Tibial nerve (tissue), 4 donors: ENCODE results near the gene SPCS3. TPM values are rescaled to one million over a fixed set of nuclear protein-coding genes. Genes with fewer than 3 reads are reported as not detected.

ENCODE experiments used
- DNase-seq, 2 donors: peaks; one replicate each; pipeline ENCODE4 v3.0.0-alpha.2; 2019; ENCODE audit warnings: low spot score in 2 of 2
- H3K27ac ChIP-seq, 4 donors: fragments of 200-600 bp; sonication (generic) in 3 of 4; one replicate each; pipeline ENCODE4 v1.5.1; 2017 to 2019; ENCODE audit warnings: mild to moderate bottlenecking in 1 of 4
- H3K27me3 ChIP-seq, 2 donors: fragments of 200-600 bp; sonication (generic) in 1 of 2; one replicate each; pipeline versions ENCODE4 v1.5.1 to v1.6.0; 2017 to 2019
- H3K36me3 ChIP-seq, 3 donors: fragments of 200-600 bp; sonication (generic); one replicate each; pipeline ENCODE4 v1.5.1; 2018 to 2019
- H3K4me1 ChIP-seq, 4 donors: fragments of 200-600 bp; sonication (generic) in 3 of 4; one replicate each; pipeline ENCODE4 v1.5.1; 2017 to 2019
- H3K4me3 ChIP-seq, 4 donors: fragments of 200-600 bp; sonication (generic) in 3 of 4; one replicate each; pipeline ENCODE4 v1.5.1; 2017 to 2019; ENCODE audit warnings: mild to moderate bottlenecking in 1 of 4, moderate library complexity in 1 of 4
- H3K9me3 ChIP-seq, 4 donors: fragments of 200-600 bp; sonication (generic) in 3 of 4; one replicate each; pipeline ENCODE4 v1.5.1; 2017 to 2019
- EP300 ChIP-seq, 2 donors: sonication (generic); formaldehyde crosslinking; IDR thresholded peaks; one replicate each; pipeline ENCODE4 v1.6.1; 2017; ENCODE audit warnings: antibody characterized with exemption in 2 of 2, mild to moderate bottlenecking in 1 of 2
- POLR2A ChIP-seq, 2 donors: fragments of 450-650 bp; IDR thresholded peaks; one replicate each; pipeline ENCODE4 v1.6.1; 2017; ENCODE audit warnings: antibody characterized with exemption in 2 of 2, mild to moderate bottlenecking in 2 of 2, moderate library complexity in 2 of 2
- WGBS, 2 donors: methylation state at CpG; one replicate each; pipeline ENCODE4 v1.1.5; 2018; 5-methylcytosine and 5-hydroxymethylcytosine counted together
- total RNA-seq, 4 donors: library from RNA; depleted of rRNA; stranded (reverse); fragments of >200 nt; gene quantifications; one replicate each; pipeline ENCODE4 v1.1.0, GENCODE V29; 2016
- TF ChIP-seq, protein P1 (sequence below), 5 experiments: fragments of 200-600 bp in 3 of 5; fragments of 450-650 bp in 2 of 5; sonication (generic) in 3 of 5; IDR thresholded peaks; one replicate each; pipeline ENCODE4 v1.5.1; 2016 to 2019; ENCODE audit warnings: antibody characterized with exemption in 5 of 5, mild to moderate bottlenecking in 3 of 5, moderate library complexity in 2 of 5

Gene SPCS3
- total RNA-seq, 4 donors from 2014 or later = 55.7 to 80.6 (median 73.1) TPM

DNA sequence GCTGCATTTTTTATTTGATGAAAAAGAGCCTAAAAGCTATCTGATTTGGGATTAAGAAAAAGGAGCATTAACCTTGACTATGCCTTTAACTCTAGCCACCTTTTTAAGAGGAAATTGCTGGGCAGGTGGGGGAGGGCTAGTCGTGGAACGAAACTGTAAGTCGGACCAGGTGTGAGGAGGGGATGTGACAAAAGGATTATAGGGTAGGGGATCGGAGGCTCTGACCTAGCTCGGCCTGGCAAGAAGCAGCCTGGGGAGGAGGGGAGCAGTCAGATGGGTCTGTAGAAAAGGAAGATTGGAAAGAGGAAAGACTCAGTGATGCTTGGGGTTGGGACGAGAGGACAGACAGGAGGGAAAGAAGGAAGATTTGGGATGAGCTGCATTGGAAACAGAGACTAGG, 21.1 kb upstream of the SPCS3 start:
- Histone ChIP-seq H3K4me3 (no peak overlapping the region), H3K27ac (no peak overlapping the region), H3K36me3 (no peaks in the 10 kb centered on the region), H3K4me1 (no peaks in the 10 kb centered on the region), H3K27me3 (no peaks in the 10 kb centered on the region), H3K9me3 (no peaks in the 10 kb centered on the region)
- 56 to 67% methylated on average over 6 of the region's 6 CpGs for WGBS, 2 donors
- no peak for DNase-seq
- TF ChIP-seq, protein P1, sequence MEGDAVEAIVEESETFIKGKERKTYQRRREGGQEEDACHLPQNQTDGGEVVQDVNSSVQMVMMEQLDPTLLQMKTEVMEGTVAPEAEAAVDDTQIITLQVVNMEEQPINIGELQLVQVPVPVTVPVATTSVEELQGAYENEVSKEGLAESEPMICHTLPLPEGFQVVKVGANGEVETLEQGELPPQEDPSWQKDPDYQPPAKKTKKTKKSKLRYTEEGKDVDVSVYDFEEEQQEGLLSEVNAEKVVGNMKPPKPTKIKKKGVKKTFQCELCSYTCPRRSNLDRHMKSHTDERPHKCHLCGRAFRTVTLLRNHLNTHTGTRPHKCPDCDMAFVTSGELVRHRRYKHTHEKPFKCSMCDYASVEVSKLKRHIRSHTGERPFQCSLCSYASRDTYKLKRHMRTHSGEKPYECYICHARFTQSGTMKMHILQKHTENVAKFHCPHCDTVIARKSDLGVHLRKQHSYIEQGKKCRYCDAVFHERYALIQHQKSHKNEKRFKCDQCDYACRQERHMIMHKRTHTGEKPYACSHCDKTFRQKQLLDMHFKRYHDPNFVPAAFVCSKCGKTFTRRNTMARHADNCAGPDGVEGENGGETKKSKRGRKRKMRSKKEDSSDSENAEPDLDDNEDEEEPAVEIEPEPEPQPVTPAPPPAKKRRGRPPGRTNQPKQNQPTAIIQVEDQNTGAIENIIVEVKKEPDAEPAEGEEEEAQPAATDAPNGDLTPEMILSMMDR (IDR thresholded peaks at IDR 0.05) = no peak
- no peak for TF ChIP-seq POLR2A (IDR thresholded peaks at IDR 0.05)
- no peak for TF ChIP-seq EP300 (IDR thresholded peaks at IDR 0.05)

DNA sequence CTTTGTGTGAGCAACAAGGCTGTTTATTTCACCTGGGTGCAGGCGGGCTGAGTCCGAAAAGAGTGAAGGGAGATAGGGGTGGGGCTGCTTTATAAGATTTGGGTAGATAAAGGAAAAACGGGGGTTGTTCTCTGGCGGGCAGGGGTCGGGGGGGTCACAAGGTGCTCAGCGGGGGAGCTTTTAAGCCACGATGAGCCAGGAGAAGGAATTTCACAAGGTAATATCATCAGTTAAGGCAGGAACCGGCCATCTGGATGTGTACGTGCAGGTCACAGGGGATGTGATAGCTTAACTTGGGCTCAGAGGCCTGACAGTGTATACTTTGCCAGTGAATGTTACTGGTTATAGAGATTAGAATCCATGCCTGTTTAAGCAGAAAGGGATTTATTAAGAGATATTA, 19.7 kb upstream of the SPCS3 start:
- Histone ChIP-seq H3K27ac (no peak overlapping the region), H3K27me3 (no peaks in the 10 kb centered on the region), H3K4me3 (no peak overlapping the region), H3K9me3 (no peaks in the 10 kb centered on the region), H3K36me3 (no peaks in the 10 kb centered on the region), H3K4me1 (no peaks in the 10 kb centered on the region)
- WGBS, 2 donors = 84 to 86% methylated on average over 7 to 9 of the region's 9 CpGs
- no peak for DNase-seq
- TF ChIP-seq POLR2A (IDR thresholded peaks at IDR 0.05) (no peak), EP300 (IDR thresholded peaks at IDR 0.05) (no peak)
- TF ChIP-seq, protein P1 (IDR thresholded peaks at IDR 0.05) = no peak

DNA sequence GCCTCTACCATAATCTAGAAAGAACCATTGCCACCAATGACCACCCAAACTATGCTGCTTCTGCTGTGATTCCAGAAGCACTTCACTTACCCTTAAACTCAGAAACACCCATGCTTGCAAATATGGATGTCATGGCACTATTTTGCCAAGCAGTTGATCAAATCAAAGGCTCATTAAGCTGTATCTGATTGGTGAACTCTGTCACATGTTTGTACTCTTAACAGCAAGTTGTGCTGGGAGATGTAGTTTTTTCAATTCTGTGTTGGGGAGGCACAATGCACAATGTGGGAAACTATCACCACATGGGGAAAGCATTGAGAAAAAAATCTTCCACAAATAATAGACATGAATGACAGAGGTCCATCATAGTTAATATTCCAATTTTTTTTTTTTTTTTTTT, 19.2 kb upstream of the SPCS3 start:
- H3K36me3 ChIP-seq = no peaks in the 10 kb centered on the region
- H3K27me3 ChIP-seq = no peaks in the 10 kb centered on the region
- TF ChIP-seq POLR2A (IDR thresholded peaks at IDR 0.05) (no peak), EP300 (IDR thresholded peaks at IDR 0.05) (no peak)
- TF ChIP-seq, protein P1 (IDR thresholded peaks at IDR 0.05) = no peak
- H3K4me1 ChIP-seq = no peaks in the 10 kb centered on the region
- no peaks in the 10 kb centered on the region for H3K9me3 ChIP-seq
- DNase-seq = no peak
- no peak overlapping the region for H3K4me3 ChIP-seq
- H3K27ac ChIP-seq = no peak overlapping the region

DNA sequence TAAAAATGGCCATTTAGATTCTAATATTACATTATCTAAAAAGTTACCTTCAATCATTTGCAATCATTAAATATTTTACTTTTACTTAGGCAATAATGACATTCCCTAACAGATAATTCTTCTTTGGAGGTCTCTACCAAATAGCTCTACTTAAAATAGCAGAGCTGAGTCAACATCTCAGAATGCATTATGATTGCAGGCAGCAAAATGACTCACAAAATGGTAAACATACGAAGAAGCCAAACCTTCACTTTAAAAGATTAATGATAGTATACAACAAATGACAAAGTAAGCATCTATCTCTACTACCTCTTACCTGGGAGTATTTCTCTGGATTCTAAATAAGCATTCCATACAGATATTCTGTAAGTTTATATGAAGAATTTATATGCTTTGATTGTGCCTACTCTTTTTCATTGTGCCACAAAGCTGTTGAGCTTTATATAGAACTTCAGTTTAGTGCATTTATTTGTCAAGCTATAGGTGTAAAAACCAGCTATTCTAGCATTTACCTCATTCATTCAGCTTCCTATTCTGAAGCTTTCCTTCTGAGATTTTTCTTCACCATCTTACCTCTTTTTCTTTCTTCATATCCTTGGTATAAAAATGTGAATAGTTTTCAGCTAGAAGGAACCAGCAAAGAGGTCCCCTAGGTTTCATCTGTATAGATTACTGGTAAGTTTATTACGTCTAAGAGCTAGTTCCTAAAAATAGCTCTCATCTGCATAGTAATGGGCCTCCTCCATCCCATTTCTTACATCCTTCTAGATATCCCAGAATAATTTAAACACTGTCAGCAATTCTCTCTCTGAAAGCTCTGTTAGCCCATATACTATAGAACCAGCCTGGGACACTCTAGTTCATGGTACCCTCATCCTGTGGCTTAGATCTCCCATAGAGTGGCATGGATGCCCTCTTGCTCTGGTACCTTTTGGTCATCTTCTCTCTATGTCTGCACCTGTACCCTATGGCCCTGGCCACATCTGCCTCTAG, 17.2 kb upstream of the SPCS3 start:
- no peaks in the 10 kb centered on the region for H3K36me3 ChIP-seq
- DNase-seq = no peak
- no peaks in the 10 kb centered on the region for H3K9me3 ChIP-seq
- H3K4me1 ChIP-seq = no peaks in the 10 kb centered on the region
- H3K4me3 ChIP-seq = no peak overlapping the region
- no peaks in the 10 kb centered on the region for H3K27me3 ChIP-seq
- 49 to 54% methylated on average over 2 of the region's 2 CpGs for WGBS, 2 donors
- TF ChIP-seq EP300 (IDR thresholded peaks at IDR 0.05) (no peak), POLR2A (IDR thresholded peaks at IDR 0.05) (no peak)
- TF ChIP-seq, protein P1 (IDR thresholded peaks at IDR 0.05) = no peak
- H3K27ac ChIP-seq = no peak overlapping the region

DNA sequence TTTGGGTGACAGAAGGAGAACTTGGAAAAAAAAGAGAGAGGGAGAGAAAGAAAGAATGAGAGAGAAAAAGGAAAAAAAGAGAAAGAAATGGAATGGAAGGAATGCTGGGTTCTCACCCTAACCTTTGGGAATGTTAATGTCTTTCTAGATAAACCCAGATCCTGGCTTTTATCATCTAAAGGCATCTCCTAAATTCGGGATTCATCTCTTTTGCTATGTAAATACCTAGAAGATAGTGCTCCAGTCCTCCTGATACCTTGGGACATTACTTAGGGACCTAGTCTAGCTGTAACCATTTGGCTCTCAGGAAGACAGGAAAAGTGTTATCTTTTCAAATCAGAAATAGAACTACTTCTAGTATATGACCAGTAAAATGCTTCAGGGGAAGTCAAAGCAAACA, 15.8 kb upstream of the SPCS3 start:
- no peaks in the 10 kb centered on the region for H3K4me1 ChIP-seq
- no peaks in the 10 kb centered on the region for H3K27me3 ChIP-seq
- no peaks in the 10 kb centered on the region for H3K36me3 ChIP-seq
- WGBS, 2 donors = 32 to 38% methylated on average over 1 of the region's 1 CpG
- TF ChIP-seq POLR2A (IDR thresholded peaks at IDR 0.05) (no peak), EP300 (IDR thresholded peaks at IDR 0.05) (no peak)
- TF ChIP-seq, protein P1 (IDR thresholded peaks at IDR 0.05) = no peak
- no peak overlapping the region for H3K4me3 ChIP-seq
- no peaks in the 10 kb centered on the region for H3K9me3 ChIP-seq
- no peak for DNase-seq
- no peak overlapping the region for H3K27ac ChIP-seq
